A673 (cell line): ENCODE results near the gene ST6GALNAC5.

Experiments
- CTCF ChIP-seq: fragments of 300-800, 200-600 bp; sonication (generic); conservative IDR thresholded peaks from 2 replicates; pipeline ENCODE4 v1.5.1; 2017; ENCODE audit warnings: low read depth, mild to moderate bottlenecking, antibody characterized with exemption, low read length, moderate library complexity, mixed read lengths
- EZH2 ChIP-seq: fragments of 200-600 bp; sonication (generic); IDR thresholded peaks from 2 replicates; pipeline ENCODE4 v1.6.1; 2017; ENCODE audit warnings: borderline replicate concordance, low read depth, mild to moderate bottlenecking, mixed read lengths, antibody characterized with exemption, low read length; ENCODE audit not compliant: poor library complexity, severe bottlenecking

- TF ChIP-seq CTCF: no peak
- TF ChIP-seq EZH2: no peak
Measured at GRCh38 chr1:77061162-77061561, 193.9 kb downstream of the ST6GALNAC5 start.
